IPS-11a (cell line): ENCODE data around the gene NR1D2.
"Not testable (repeated sequence)": the region's sequence is repeated elsewhere in the genome, so short reads cannot be mapped to it uniquely, and the experiment has no call there.

Experiments used
- H3K4me3 ChIP-seq: one replicate; pipeline ENCODE4 v1.5.1; 2013; ENCODE audit warnings: low read depth, low read length, control low read depth

Gene NR1D2

GRCh38 chr3:23944861-23945662, at the start of gene NR1D2:
TSS of gene NR1D2 (plus strand) at chr3:23945286. CDS start at chr3:23945579, 293 bp downstream.
- H3K4me3 ChIP-seq = peak within 1 kb of the TSS; percentile 74

- no peak overlapping the region for H3K4me3 ChIP-seq
Measured at GRCh38 chr3:23900744-23901143, 44.3 kb upstream of the NR1D2 start.

- no peak overlapping the region for H3K4me3 ChIP-seq
Measured at GRCh38 chr3:23904545-23904944, 40.5 kb upstream of the NR1D2 start.

GRCh38 chr3:23909341-23909740, 35.7 kb upstream of the NR1D2 start:
- H3K4me3 ChIP-seq = no peak overlapping the region

- H3K4me3 ChIP-seq = no peak overlapping the region
Measured at GRCh38 chr3:23911397-23911796, 33.7 kb upstream of the NR1D2 start.

GRCh38 chr3:23912335-23912734, 32.8 kb upstream of the NR1D2 start:
- H3K4me3 ChIP-seq = not testable (repeated sequence)

GRCh38 chr3:23913182-23913581, 31.9 kb upstream of the NR1D2 start:
- no peak overlapping the region for H3K4me3 ChIP-seq

- no peak overlapping the region for H3K4me3 ChIP-seq
Measured at GRCh38 chr3:23913873-23914743, 31.0 kb upstream of the NR1D2 start.

- peak overlapping the region; percentile 99 for H3K4me3 ChIP-seq
Measured at GRCh38 chr3:23915537-23916108, 29.5 kb upstream of the NR1D2 start.

GRCh38 chr3:23916152-23916885, 28.8 kb upstream of the NR1D2 start:
- H3K4me3 ChIP-seq = peak overlapping the region; percentile 99

GRCh38 chr3:23916886-23917678, 28.0 kb upstream of the NR1D2 start, which contains the start of the genes NKIRAS1 and RPL15:
TSS of gene NKIRAS1 (minus strand) at chr3:23916990. CDS start at chr3:23910904, 6,086 bp downstream.
TSS of gene RPL15 (plus strand) at chr3:23917132. CDS start at chr3:23917860, 728 bp downstream.
- H3K4me3 ChIP-seq = peak within 1 kb of the TSS; percentile 99

GRCh38 chr3:23917679-23918303, 27.3 kb upstream of the NR1D2 start:
- H3K4me3 ChIP-seq = peak overlapping the region; percentile 99

- H3K4me3 ChIP-seq = peak overlapping the region; percentile 99
Measured at GRCh38 chr3:23918331-23918730, 26.8 kb upstream of the NR1D2 start.

GRCh38 chr3:23919628-23920027, 25.5 kb upstream of the NR1D2 start:
- no peak overlapping the region for H3K4me3 ChIP-seq

- H3K4me3 ChIP-seq = no peak overlapping the region
Measured at GRCh38 chr3:23920151-23920655, 24.9 kb upstream of the NR1D2 start.

GRCh38 chr3:23921052-23921511, 24.0 kb upstream of the NR1D2 start:
- H3K4me3 ChIP-seq = no peak overlapping the region

GRCh38 chr3:23923786-23924185, 21.3 kb upstream of the NR1D2 start:
- H3K4me3 ChIP-seq = no peak overlapping the region

GRCh38 chr3:23926246-23926645, 18.8 kb upstream of the NR1D2 start:
- no peak overlapping the region for H3K4me3 ChIP-seq

GRCh38 chr3:23926736-23927135, 18.4 kb upstream of the NR1D2 start:
- H3K4me3 ChIP-seq = no peak overlapping the region
